BJ (cell line): ENCODE measurements around the gene MYCN. TPM values are rescaled to one million over a fixed set of nuclear protein-coding genes. Genes with fewer than 3 reads are reported as not detected.

ENCODE experiments used
- CTCF ChIA-PET: fragments of 350-600 bp; formaldehyde crosslinking; extraction: SDS; loops from one replicate; lab custom pipeline; 2021; ENCODE audit warnings: antibody characterized with exemption, inconsistent platforms; lab: Yijun Ruan, JAX
- POLR2A ChIA-PET: fragments of 300-600 bp; sonication (Branson Sonifier 250); formaldehyde crosslinking; extraction: SDS; loops from one replicate; lab custom pipeline; 2021; ENCODE audit warnings: antibody characterized with exemption; lab: Charles Lee
- DNase-seq: peaks from one replicate; pipeline ENCODE4 v3.0.0-alpha.2; 2011; ENCODE audit warnings: low read depth
- H3K27me3 ChIP-seq: 2 replicates; pipeline ENCODE4 v1.6.0; 2011; ENCODE audit warnings: low read length; ENCODE audit not compliant: control insufficient read depth, insufficient read depth
- H3K36me3 ChIP-seq: 2 replicates; pipeline ENCODE4 v1.5.1; 2011; ENCODE audit warnings: low read length; ENCODE audit not compliant: control insufficient read depth, insufficient read depth
- H3K4me3 ChIP-seq: 2 replicates; pipeline ENCODE4 v1.5.1; 2011; ENCODE audit warnings: low read depth, mild to moderate bottlenecking, control low read depth, low read length
- polyA plus RNA-seq: library from polyadenylated mRNA; depleted of rRNA; stranded (reverse); fragments of >200 nt; gene quantifications from 2 replicates; pipeline ENCODE4 v1.2.3, GENCODE V29; 2011
- TF ChIP-seq, protein P1 (sequence below): IDR thresholded peaks from 2 replicates; pipeline ENCODE4 v1.5.1; 2011; ENCODE audit warnings: low read depth, mild to moderate bottlenecking, control low read depth, inconsistent platforms, low read length, moderate library complexity; ENCODE audit not compliant: insufficient read depth

MYCN gene
- polyA plus RNA-seq, 1 experiment: not detected

DNA sequence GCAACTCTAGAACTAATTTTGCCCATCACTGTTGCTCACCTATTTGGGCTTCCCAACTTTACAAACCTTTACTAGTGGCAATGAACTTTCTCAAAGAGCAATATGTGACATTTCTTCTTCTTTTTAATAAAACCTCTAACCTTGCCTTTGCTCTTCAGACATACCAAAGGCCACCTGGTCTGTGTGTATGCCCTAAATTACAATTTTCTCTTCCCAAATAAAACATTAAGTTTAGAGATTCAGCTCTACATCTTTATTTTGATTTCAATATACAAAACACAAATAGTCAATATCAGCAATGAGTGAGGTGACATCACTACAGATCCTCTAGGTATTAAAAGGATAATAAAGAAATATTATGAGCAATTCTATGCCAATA is 35.1 kb upstream of the MYCN start:
- no peak overlapping the region for H3K4me3 ChIP-seq
- H3K36me3 ChIP-seq: no peaks in the 10 kb centered on the region
- CTCF ChIA-PET: no interaction called here
- POLR2A ChIA-PET: no interaction called here
- no peaks in the 10 kb centered on the region for H3K27me3 ChIP-seq
- TF ChIP-seq, protein P1, sequence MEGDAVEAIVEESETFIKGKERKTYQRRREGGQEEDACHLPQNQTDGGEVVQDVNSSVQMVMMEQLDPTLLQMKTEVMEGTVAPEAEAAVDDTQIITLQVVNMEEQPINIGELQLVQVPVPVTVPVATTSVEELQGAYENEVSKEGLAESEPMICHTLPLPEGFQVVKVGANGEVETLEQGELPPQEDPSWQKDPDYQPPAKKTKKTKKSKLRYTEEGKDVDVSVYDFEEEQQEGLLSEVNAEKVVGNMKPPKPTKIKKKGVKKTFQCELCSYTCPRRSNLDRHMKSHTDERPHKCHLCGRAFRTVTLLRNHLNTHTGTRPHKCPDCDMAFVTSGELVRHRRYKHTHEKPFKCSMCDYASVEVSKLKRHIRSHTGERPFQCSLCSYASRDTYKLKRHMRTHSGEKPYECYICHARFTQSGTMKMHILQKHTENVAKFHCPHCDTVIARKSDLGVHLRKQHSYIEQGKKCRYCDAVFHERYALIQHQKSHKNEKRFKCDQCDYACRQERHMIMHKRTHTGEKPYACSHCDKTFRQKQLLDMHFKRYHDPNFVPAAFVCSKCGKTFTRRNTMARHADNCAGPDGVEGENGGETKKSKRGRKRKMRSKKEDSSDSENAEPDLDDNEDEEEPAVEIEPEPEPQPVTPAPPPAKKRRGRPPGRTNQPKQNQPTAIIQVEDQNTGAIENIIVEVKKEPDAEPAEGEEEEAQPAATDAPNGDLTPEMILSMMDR: no peak
- DNase-seq: no peak

DNA sequence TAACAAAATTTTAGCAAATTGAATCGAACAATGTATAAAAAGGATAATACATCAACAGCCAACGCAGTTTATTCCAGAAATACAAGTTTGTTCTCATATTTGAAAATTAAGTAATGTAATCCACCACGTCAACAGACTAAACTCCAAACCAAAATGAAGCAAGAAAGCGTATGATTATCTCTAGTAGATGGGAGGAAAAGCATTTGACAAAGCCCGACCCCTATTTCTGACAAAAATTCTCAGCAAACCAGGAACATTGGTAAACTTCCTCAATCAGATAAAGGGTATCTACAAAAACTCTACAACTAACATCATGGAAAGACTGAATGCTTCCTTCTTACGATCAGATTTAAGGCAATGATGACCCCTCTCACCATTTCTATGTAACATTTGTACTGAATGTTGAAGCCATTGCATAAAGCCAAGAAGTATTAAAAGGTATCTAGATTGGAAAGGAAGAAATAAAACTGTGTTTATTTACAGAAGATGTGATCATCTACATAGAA is 34.3 kb upstream of the MYCN start:
- ChIA-PET POLR2A (no interaction called here), CTCF (no interaction called here)
- H3K4me3 ChIP-seq: no peak overlapping the region
- TF ChIP-seq, protein P1: no peak
- no peak for DNase-seq
- no peaks in the 10 kb centered on the region for H3K36me3 ChIP-seq
- H3K27me3 ChIP-seq: no peaks in the 10 kb centered on the region

DNA sequence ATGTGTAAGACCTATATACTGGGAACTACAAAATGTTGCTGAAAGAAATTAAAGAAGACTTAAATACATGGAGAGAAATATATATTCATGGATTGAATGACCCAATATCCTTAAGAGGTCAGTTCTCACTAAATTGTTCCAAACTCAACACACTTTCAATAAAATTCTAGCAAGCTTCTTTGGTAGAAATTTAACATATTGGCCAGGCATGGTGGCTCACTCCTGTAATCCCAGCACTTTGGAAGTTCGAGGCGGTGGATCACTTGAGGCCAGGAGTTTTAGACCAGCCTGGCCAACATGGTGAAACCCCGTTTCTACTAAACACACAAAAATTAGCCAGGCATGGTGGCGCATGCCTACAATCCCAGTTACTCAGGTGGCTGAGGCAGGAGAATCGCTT is 33.6 kb upstream of the MYCN start:
- H3K4me3 ChIP-seq: no peak overlapping the region
- ChIA-PET CTCF (no interaction called here), POLR2A (no interaction called here)
- TF ChIP-seq, protein P1: no peak
- no peak for DNase-seq
- no peaks in the 10 kb centered on the region for H3K27me3 ChIP-seq
- no peaks in the 10 kb centered on the region for H3K36me3 ChIP-seq

DNA sequence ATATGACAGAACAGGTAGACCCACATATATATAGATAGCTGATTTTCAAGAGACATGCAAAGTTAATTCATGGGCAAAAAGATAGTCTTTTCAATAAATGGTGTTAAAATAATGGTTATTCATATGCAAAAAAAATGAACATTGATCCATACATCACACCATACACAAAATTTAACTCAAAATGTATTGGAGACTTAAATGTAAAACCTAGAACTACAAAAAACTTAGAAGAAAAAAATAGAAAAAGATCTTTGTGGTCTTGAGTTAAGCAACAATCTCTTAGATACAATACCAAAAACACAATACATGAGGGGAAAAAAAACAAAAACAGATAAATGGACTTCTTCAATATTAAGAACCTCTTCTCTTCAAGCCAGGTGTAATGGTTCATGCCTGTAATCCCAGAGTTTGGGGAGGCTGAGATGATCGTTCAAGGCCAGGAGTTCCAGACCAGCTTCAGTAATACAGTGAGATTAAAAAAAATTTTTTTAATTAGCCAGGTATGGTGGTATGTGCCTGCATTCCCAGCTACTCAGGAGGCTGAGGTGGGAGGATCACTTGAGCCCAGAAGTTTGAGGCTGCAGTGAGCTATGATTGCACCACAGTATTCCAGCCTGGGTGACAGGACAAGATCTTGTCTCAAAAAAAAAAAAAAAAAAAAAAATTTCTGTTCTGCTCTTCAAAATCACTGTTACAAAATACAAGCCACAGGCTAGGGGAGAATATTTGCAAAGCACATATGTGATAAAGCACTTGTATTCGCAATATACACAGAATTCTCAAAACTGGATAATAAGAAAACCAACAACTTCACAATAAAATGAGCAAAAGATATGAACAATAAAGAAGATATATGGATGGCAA is 32.7 kb upstream of the MYCN start:
- CTCF ChIA-PET: interaction anchor here (0.6 kb wide), 1 partner anchor 1917 kb away, joined by 3 read pairs; no protein-coding TSS in a partner anchor
- TF ChIP-seq, protein P1: no peak
- H3K27me3 ChIP-seq: no peaks in the 10 kb centered on the region
- H3K36me3 ChIP-seq: no peaks in the 10 kb centered on the region
- POLR2A ChIA-PET: no interaction called here
- H3K4me3 ChIP-seq: no peak overlapping the region
- no peak for DNase-seq

DNA sequence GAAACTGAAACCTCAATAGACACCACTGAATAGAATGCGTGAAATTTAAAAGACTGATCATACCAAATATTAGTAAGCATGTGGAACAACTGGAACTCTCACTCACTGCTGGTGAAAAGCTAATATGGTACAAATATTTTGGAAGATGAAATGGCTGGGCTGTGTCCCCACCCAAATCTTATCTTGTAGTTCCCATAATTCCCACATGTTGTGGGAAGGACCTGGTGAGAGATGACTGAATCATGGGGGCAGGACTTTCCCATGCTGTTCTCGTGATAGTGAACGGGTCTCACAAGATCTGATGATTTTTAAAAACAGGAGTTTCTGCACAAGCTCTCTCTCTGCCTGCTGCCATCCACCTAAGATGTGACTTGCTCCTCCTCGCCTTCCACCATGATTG is 32.0 kb upstream of the MYCN start:
- no peaks in the 10 kb centered on the region for H3K36me3 ChIP-seq
- POLR2A ChIA-PET: no interaction called here
- CTCF ChIA-PET: no interaction called here

More for the DNA sequence above, 32.0 kb upstream of the MYCN start:
- TF ChIP-seq, protein P1: no peak
- H3K4me3 ChIP-seq: no peak overlapping the region
- no peaks in the 10 kb centered on the region for H3K27me3 ChIP-seq
- no peak for DNase-seq
